Endothelial cell of umbilical vein (primary cell): ENCODE results near the gene VIPR2. TPM values are rescaled to one million over a fixed set of nuclear protein-coding genes. Genes with fewer than 3 reads are reported as not detected.

Experiments used
- BruUV-seq: library from RNA; stranded (reverse); fragments of 400-500 nt; replicated peaks from 2 replicates; lab custom pipeline; 2021; lab: Mats Ljungman, UMichigan
- CTCF ChIA-PET: fragments of 300-600, 350-600 bp; sonication (Branson Sonifier 250); formaldehyde crosslinking; loops from one replicate; lab custom pipeline; 2021; ENCODE audit warnings: antibody characterized with exemption, inconsistent platforms; lab: Charles Lee
- POLR2A ChIA-PET: fragments of 300-600, 350-600 bp; sonication (Branson Sonifier 250); formaldehyde crosslinking; loops from one replicate; lab custom pipeline; 2021; ENCODE audit warnings: antibody characterized with exemption, inconsistent platforms; lab: Charles Lee
- DNase-seq: peaks from one replicate; pipeline ENCODE4 v3.0.0-alpha.2; 2011; ENCODE audit warnings: low read depth, low spot score
- FAIRE-seq: peaks from 2 replicates; lab custom pipeline; 2011; peaks lifted over from hg19 to GRCh38; lab: Jason Lieb, UNC
- H2AFZ ChIP-seq: 2 replicates; pipeline ENCODE4 v1.6.0; 2012; ENCODE audit warnings: low read depth, low read length, control low read depth, inconsistent platforms
- H3K27ac ChIP-seq: 2 replicates; pipeline ENCODE4 v1.5.1; 2011; ENCODE audit warnings: low read depth, mild to moderate bottlenecking, control low read depth, low read length, moderate library complexity; ENCODE audit not compliant: insufficient read depth
- H3K27me3 ChIP-seq, 2 experiments: 2 replicates each; pipeline versions ENCODE4 v1.6.0 to v1.6.1; 2011; ENCODE audit warnings: low read length in 2 of 2, mixed read lengths in 1 of 2; ENCODE audit not compliant: control insufficient read depth in 2 of 2, insufficient read depth in 2 of 2
- H3K36me3 ChIP-seq, 2 experiments: 2 replicates in 1 of 2; 3 replicates in 1 of 2; pipeline ENCODE4 v1.5.1; 2011; ENCODE audit warnings: low read length in 2 of 2, mild to moderate bottlenecking in 1 of 2, moderate library complexity in 1 of 2; ENCODE audit not compliant: control insufficient read depth in 2 of 2, insufficient read depth in 2 of 2; ENCODE audit errors: extremely low read depth in 1 of 2
- H3K4me1 ChIP-seq: 3 replicates; pipeline ENCODE4 v1.5.1; 2011; ENCODE audit warnings: mild to moderate bottlenecking, low read length; ENCODE audit not compliant: control insufficient read depth, insufficient read depth; ENCODE audit errors: extremely low read depth
- H3K4me2 ChIP-seq: 2 replicates; pipeline ENCODE4 v1.6.1; 2011; ENCODE audit warnings: low read length, control low read depth, mixed read lengths; ENCODE audit not compliant: insufficient read depth
- H3K4me3 ChIP-seq, 3 experiments: fragments of 200-600 bp in 1 of 3; sonication (generic), shearing (Covaris generic) in 1 of 3; replicated peaks in 1 of 3; 2 replicates each; pipeline ENCODE4 v1.5.1; 2011 to 2016; ENCODE audit warnings: control low read depth in 3 of 3, low read length in 3 of 3, mild to moderate bottlenecking in 2 of 3, inconsistent platforms in 1 of 3, low read depth in 1 of 3, moderate library complexity in 1 of 3; ENCODE audit not compliant: insufficient read depth in 1 of 3
- H3K79me2 ChIP-seq: 2 replicates; pipeline ENCODE4 v1.6.0; 2012; ENCODE audit warnings: low read length, inconsistent platforms; ENCODE audit not compliant: control insufficient read depth, insufficient read depth
- H3K9ac ChIP-seq: replicated peaks from 2 replicates; pipeline ENCODE3; 2011; ENCODE audit warnings: low read length, control low read depth; ENCODE audit not compliant: insufficient read depth; ENCODE audit errors: extremely low read depth
- H3K9me1 ChIP-seq: replicated peaks from 3 replicates; pipeline ENCODE4 v1.6.0; 2011; ENCODE audit warnings: mild to moderate bottlenecking, low read length; ENCODE audit not compliant: control insufficient read depth, insufficient read depth; ENCODE audit errors: extremely low read depth
- H3K9me3 ChIP-seq: replicated peaks from 2 replicates; pipeline ENCODE4 v1.5.1; 2012; ENCODE audit warnings: low read length, inconsistent platforms; ENCODE audit not compliant: control insufficient read depth, insufficient read depth
- H4K20me1 ChIP-seq: replicated peaks from 2 replicates; pipeline ENCODE3; 2011; ENCODE audit warnings: mild to moderate bottlenecking, low read length; ENCODE audit not compliant: control insufficient read depth, insufficient read depth; ENCODE audit errors: extremely low read depth
- CTCF ChIP-seq, 2 donors: IDR thresholded peaks; 1 replicate in 1 of 2; 2 replicates in 1 of 2; pipeline ENCODE4 v1.5.1; 2011; ENCODE audit warnings: low read length in 2 of 2, mild to moderate bottlenecking in 2 of 2, moderate library complexity in 2 of 2, control low read depth in 1 of 2, inconsistent platforms in 1 of 2, low read depth in 1 of 2; ENCODE audit not compliant: insufficient read depth in 1 of 2; ENCODE audit errors: extremely low read depth in 1 of 2
- EZH2 ChIP-seq: IDR thresholded peaks from 2 replicates; pipeline ENCODE4 v1.6.1; 2012; ENCODE audit warnings: borderline replicate concordance, low read depth, mild to moderate bottlenecking, moderate library complexity, low read length, inconsistent platforms; ENCODE audit not compliant: severe bottlenecking
- FOS ChIP-seq: IDR thresholded peaks from 2 replicates; pipeline ENCODE4 v1.6.1; 2011; ENCODE audit warnings: mild to moderate bottlenecking, low read length, moderate library complexity, borderline replicate concordance; ENCODE audit not compliant: insufficient read depth
- GATA2 ChIP-seq: IDR thresholded peaks from 2 replicates; pipeline ENCODE4 v1.7.0; 2011; ENCODE audit warnings: low read depth, mild to moderate bottlenecking, moderate library complexity, mixed read lengths, low read length; ENCODE audit not compliant: insufficient read length, insufficient read depth
- JUN ChIP-seq: IDR thresholded peaks from 2 replicates; pipeline ENCODE4 v1.6.1; 2011; ENCODE audit warnings: borderline replicate concordance, low read depth; ENCODE audit not compliant: insufficient read length, insufficient read depth
- POLR2A ChIP-seq: IDR thresholded peaks from 2 replicates; pipeline ENCODE4 v1.6.1; 2012; ENCODE audit warnings: low read depth, mild to moderate bottlenecking, control low read depth, low read length
- dilution Hi-C: fragments of 300-500 bp; cut with MboI; formaldehyde crosslinking; loops from one replicate; pipeline ENCODE4 v1.15.0; 2019; ENCODE audit warnings: low sequenced_read_pairs; ENCODE audit not compliant: extremely low pct_ligation_motif_present
- intact Hi-C: fragments of 100-400 bp; cut with micrococcal nuclease; formaldehyde crosslinking; loops from one replicate; pipeline ENCODE4 v1.10.0; 2022
- polyA plus RNA-seq, 4 experiments: library from polyadenylated mRNA; depleted of rRNA in 3 of 4; stranded (reverse) in 3 of 4; unstranded in 1 of 4; fragments of >200 nt; gene quantifications; 2 replicates each; pipeline versions ENCODE4 v1.2.1 to v1.2.3, GENCODE V29; 2011 to 2012; ENCODE audit warnings: missing spikeins in 1 of 4
- total RNA-seq: library from RNA; stranded (reverse); gene quantifications from 2 replicates; pipeline ENCODE4 v1.2.3, GENCODE V29; 2021

Gene VIPR2
- total and polyA plus RNA-seq, 2 donors (not counting 3 experiments of a cell fraction or from before 2014, with no cell fraction given): not detected

GRCh38 chr7:159116581-159117339, 27.9 kb downstream of the VIPR2 start:
- dilution Hi-C loops: no loop called here
- ChIA-PET CTCF (no interaction called here), POLR2A (no interaction called here)
- Histone ChIP-seq H3K9ac (no peak overlapping the region), H3K9me1 (no peaks in the 10 kb centered on the region), H3K4me3 (no peak overlapping the region), H3K36me3 (no peaks in the 10 kb centered on the region), H2AFZ (no peak overlapping the region), H4K20me1 (no peaks in the 10 kb centered on the region), H3K4me1 (no peaks in the 10 kb centered on the region), H3K9me3 (no peaks in the 10 kb centered on the region), H3K79me2 (no peaks in the 10 kb centered on the region), H3K27ac (no peak overlapping the region), H3K27me3 (no peaks in the 10 kb centered on the region), H3K4me2 (no peak overlapping the region)
- DNase-seq (no peak), FAIRE-seq (no peak)
- no peak for TF ChIP-seq GATA2
- TF ChIP-seq POLR2A: no peak
- no peak for TF ChIP-seq FOS
- TF ChIP-seq EZH2: no peak
- TF ChIP-seq CTCF (IDR thresholded peaks at IDR 0.05; ENCODE audit: extremely low read depth in 1 of 2, insufficient read depth in 1 of 2, low read depth in 1 of 2, low read length in 2 of 2): no peak
- no peak for TF ChIP-seq JUN
- BruUV-seq: no TSS peak
- intact Hi-C loops: no loop called here
